Measurements from ENCODE around the gene RER1.

GRCh38 chr1:2352341-2352896, 39.2 kb upstream of the RER1 start:
- TF ChIP-seq POLR2A (IDR thresholded peaks at IDR 0.05) (no peak), CTCF (IDR thresholded peaks at IDR 0.05) (no peak)

Data from heart left ventricle (tissue), 13 donors.